GM10266 (cell line): ENCODE data around the gene MBD1.
A peak's percentile ranks its signal among the peaks of the same experiment; 100 is the strongest.

Experiments used
- DNase-seq: peaks from one replicate; pipeline ENCODE4 v3.0.0; 2012; ENCODE audit errors: extremely low spot score
- TF ChIP-seq, protein P1 (sequence below): IDR thresholded peaks from 2 replicates; pipeline ENCODE4 v1.5.1; 2012; ENCODE audit warnings: mild to moderate bottlenecking, low read depth; ENCODE audit not compliant: control insufficient read depth, insufficient read depth; ENCODE audit errors: missing control alignments

The MBD1 gene

DNA sequence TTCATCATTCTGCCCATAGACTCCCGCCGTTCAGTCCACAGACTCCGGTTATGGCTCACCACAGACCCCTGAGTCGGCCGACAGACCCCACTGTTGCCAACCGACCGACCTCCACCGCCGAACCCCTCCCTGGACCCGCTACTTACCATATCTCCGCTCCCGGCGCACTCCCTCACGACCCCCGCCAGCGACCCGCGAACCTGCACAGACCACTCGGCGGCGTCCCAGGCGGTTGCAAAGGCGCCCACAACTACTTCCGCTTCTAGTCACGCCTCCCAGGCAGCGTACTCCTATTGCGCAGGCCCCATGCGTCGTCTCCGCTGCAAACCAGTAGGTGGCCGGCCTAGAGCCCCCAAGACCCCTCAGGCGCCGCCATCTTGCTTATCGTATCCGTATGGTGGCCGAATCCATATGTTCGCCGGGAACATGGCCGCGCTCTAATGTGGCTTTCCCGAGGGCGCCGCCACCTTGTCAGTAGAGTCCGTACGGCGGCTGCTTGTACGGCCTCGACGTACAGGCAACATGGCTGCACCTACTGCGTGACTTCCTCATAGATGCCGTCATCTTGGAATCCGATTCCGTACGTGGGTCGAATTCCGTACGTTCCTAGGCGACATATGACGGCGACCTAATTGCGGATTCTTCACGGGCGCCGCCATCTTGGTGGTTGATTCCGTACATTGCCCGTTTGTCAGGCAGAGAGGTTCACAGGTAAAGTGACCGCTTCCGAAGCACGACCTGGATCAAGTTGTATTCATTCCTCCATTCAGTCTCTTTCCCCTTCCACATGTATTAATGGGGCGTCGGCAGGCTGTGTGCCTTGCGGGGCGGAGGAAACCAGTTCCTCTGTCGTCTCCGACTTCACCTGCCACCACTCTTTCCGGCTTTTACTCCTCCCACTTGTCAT lies 6.4 kb upstream of the MBD1 start, which contains the start of gene CXXC1:
Gene CXXC1 (minus strand): TSS at position 252 of the 907 bp plus-strand sequence. CDS start 103 bp downstream, at position 149.
- TF ChIP-seq, protein P1, sequence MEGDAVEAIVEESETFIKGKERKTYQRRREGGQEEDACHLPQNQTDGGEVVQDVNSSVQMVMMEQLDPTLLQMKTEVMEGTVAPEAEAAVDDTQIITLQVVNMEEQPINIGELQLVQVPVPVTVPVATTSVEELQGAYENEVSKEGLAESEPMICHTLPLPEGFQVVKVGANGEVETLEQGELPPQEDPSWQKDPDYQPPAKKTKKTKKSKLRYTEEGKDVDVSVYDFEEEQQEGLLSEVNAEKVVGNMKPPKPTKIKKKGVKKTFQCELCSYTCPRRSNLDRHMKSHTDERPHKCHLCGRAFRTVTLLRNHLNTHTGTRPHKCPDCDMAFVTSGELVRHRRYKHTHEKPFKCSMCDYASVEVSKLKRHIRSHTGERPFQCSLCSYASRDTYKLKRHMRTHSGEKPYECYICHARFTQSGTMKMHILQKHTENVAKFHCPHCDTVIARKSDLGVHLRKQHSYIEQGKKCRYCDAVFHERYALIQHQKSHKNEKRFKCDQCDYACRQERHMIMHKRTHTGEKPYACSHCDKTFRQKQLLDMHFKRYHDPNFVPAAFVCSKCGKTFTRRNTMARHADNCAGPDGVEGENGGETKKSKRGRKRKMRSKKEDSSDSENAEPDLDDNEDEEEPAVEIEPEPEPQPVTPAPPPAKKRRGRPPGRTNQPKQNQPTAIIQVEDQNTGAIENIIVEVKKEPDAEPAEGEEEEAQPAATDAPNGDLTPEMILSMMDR, result peak; percentile 65
- peak; percentile 89 for DNase-seq

DNA sequence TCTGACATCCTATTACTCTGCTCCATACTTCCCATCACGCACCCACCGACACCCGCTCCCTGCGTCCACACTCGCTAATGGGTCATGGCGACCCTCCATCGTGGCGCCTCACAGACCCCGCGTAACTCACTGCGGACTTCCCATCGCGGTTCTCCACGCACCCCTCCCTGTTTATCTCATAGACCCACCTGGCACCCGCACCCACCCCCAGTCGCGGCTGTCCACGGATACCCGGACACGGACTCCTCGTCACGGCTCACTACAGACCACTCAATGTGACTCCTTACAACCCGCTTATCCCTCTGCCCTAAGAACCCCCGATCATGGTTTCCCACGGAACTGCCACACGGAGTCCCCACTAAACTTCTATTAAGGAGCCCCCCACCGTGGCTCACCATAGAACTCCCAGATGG lies 5.7 kb upstream of the MBD1 start:
- TF ChIP-seq, protein P1, result no peak
- no peak for DNase-seq

DNA sequence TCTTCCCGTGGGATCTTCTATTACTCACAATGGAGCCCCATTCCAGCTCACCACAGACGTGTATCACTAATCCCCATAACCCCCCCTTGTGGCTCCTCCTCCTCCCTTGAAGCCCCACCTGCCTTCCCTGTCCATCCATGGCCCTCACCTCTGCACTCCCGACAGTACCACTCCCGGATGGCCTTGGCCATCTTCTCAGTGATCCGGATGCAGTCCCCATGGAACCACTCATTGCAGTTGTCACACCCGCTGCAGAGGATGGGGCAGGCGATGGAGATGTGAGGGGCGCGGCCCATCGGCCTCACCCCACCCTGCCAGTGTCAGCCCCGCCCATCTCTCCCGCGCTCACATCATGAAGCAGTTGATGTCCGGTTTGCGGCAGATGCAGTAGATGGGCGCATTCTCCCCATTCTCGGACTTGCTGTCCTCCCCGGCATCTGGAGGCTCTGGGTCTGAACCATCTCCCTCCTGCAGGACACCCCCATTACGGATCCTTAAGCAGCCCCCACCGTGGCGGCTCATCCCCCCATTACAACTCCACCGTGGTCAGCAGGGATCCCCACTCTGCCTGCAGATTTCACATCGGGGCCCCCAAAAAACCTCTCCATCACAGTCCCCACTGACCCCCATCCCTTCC lies 5.2 kb upstream of the MBD1 start:
- DNase-seq, result no peak
- TF ChIP-seq, protein P1, result no peak

DNA sequence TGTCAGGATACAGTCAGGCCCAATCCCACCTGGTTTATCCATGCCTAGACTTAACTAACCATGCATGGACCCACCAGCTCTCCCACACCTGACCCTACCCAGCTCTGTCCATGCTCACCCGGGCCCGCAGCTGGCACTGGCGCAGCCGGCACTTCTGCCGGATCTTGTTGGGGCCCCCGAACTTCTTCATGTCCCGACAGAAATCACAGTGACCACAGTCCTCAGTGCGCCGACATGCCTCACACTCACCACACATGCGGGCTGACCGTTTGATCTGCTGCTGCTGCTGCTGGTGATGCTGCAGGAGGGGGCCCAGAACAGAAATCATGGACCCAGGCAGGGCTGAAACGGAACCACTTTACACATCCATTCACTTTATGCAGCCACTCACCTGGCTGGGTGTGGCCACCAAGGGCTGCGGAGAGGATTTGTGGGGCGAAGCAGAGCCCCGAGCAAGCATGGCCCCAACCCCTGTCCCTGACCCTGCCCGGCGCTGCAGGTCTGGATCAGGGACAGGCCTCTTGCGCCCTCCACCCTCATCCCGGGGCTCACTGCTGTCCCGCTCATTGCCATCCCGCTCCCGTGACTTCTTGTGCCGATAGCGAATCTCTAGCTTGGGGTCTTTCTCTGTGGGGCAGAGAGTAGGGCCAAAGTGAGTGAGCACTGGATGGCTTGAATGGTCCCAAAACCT lies 4.5 kb upstream of the MBD1 start:
- DNase-seq, result no peak
- TF ChIP-seq, protein P1, result no peak

DNA sequence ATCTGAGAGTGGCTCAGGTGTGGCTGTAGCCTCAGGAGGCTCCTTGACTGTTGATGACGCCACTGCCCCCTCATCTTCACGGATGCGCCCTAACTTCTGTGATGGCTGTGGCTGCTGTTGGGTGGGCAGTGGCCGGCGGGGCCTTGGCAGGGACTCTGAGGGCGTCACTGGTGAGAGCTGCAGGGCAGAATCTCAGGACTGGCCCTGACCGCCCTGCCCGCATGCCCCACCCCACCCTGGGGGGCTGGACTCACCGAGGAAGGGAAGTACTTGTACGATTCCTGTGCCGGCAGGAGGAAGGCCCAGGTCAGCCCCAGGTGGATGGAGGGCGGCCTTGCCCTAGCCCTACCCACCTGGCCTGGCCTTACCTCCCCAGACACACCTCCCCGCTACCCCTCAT lies 3.7 kb upstream of the MBD1 start:
- TF ChIP-seq, protein P1, result no peak
- no peak for DNase-seq

DNA sequence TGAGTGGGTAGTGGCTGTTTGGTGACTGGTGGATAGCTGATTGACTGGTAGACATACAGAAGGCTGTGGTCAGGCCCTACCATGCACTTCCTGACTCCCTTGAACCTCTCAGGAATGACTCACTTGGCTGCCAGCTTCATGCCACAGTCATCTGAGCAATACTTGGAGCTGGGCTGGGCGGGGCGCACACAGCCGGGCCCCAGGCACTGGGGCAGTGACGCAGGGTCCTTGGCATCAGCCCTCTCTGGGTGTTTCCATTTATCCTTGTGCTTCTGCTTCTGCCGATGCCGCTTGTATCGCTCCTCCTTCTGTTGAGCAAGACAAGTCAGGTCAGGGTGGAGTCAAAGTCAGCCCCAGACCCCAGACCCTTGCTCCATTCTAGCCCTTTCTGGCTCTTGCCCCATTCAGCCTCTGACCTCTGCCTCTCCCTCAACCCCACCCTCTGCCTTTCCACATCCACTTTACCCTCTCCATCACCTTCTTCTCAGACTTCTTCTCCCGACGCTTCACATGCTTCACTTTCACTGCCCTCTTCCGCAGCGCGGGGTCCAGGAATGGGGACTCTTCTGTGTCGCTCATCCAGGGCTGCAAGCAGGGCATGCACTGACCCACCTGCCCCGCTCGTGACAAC lies 3.0 kb upstream of the MBD1 start:
- TF ChIP-seq, protein P1, result no peak
- no peak for DNase-seq
